Kidney capillary endothelial cell (primary cell): ENCODE measurements around the gene DYNC1LI1.

Source experiments
- DNase-seq: peaks from one replicate; pipeline ENCODE4 v3.0.0-alpha.2; 2018; ENCODE audit warnings: low spot score

Gene DYNC1LI1

GRCh38 chr3:32492684-32493436 is 77.8 kb downstream of the DYNC1LI1 start:
- DNase-seq, result no peak

- DNase-seq, result no peak
Measured at GRCh38 chr3:32488474-32489008, 82.1 kb downstream of the DYNC1LI1 start.

DNA sequence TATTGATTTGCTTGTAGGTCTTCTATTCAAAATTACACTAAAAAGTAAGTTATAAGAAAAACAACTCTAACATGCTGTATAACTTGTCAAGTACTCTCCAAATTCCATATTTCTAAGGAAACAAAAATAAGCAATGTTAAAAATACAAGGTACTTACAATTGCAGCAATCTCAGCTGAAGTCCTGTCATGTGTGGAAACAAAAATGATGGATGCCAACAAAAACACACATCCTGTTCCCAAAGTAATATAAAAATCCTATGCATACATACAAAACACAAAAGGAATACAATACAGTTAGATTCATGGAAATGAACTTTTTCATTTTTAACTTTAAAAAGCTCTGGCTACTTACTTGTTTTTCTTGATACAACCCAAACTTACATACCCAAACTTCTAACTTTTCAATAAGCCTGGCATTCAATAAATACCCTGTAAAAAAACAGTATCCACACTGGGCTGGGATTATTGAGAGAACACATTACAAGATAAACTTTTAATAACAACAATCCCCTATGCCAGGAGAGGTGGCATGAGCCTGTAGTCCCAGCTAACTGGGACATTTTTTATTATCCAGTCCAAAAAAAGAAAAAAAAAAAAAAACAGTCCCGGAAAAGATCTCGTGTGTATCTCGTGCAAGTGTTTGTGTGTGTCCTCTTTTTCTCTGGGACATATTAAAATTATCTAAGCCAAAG is 82.7 kb downstream of the DYNC1LI1 start:
- DNase-seq, result no peak

DNA sequence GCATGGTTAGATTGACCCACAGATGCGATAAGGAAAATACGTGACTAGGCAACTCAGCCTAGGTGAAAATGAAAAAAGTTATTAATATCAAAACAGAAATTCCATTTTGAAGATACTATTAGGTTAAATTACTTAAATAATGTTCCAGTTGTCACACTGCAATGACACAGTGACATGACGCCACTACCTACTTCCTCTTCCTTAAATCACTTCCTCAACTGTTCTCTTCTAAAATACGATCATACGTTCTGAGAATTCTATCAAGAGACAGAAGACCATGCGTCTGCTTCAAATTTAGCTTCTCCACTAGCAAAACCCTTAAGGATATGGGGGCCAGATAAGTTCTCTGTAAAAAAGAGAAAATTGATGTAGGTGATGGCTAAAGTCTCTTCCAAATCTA is 86.2 kb downstream of the DYNC1LI1 start:
- no peak for DNase-seq

- no peak for DNase-seq
Measured at GRCh38 chr3:32483772-32484171, 86.9 kb downstream of the DYNC1LI1 start.

DNA sequence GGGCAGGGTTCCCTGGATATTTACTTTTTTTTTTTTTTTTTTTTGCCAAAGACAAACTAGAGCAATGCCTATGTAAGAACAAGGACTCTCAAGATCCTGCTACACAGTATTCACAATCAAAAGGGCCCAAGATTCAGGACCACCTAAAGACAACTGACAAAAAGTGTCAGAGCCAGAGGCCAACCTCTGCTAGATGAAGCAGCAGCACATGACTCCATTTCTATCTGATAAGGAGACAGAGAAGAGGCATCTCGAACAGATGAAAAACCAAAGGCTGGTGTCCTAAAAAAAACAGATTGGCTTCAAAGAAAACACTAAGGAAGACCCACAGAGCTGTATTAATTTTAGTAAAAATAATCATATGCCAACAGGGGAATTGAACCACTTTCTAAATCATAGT is 88.0 kb downstream of the DYNC1LI1 start:
- no peak for DNase-seq

GRCh38 chr3:32481791-32482631 is 88.6 kb downstream of the DYNC1LI1 start:
- DNase-seq, result no peak

DNA sequence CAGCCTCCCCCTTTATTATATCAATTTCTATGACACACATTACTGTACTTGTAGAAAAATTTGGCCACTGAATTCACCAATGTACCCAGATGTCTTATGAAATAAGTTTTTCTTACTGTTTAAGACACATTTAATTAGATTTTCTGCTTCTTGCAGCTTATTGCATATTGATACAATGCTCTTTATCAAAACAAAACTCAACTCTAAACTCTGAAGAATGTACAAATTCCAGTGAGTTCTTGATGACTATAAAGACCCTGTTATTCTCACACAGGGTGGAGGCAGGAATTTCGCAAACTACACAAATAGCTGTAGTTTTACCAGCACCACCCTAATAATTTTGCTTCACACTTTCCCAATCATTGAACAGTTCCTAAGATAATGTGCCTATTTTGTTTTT is 90.1 kb downstream of the DYNC1LI1 start:
- DNase-seq, result no peak
